GM04503 (cell line): ENCODE measurements around the gene ZBTB24.

Source experiments
- DNase-seq: peaks from one replicate; pipeline ENCODE4 v3.0.0-alpha.2; 2012; ENCODE audit warnings: low read depth

Gene ZBTB24

GRCh38 chr6:109451376-109451775 is 31.6 kb downstream of the ZBTB24 start:
- DNase-seq = no peak

- DNase-seq = no peak
Observed at GRCh38 chr6:109450801-109451200, 32.2 kb downstream of the ZBTB24 start.

DNA sequence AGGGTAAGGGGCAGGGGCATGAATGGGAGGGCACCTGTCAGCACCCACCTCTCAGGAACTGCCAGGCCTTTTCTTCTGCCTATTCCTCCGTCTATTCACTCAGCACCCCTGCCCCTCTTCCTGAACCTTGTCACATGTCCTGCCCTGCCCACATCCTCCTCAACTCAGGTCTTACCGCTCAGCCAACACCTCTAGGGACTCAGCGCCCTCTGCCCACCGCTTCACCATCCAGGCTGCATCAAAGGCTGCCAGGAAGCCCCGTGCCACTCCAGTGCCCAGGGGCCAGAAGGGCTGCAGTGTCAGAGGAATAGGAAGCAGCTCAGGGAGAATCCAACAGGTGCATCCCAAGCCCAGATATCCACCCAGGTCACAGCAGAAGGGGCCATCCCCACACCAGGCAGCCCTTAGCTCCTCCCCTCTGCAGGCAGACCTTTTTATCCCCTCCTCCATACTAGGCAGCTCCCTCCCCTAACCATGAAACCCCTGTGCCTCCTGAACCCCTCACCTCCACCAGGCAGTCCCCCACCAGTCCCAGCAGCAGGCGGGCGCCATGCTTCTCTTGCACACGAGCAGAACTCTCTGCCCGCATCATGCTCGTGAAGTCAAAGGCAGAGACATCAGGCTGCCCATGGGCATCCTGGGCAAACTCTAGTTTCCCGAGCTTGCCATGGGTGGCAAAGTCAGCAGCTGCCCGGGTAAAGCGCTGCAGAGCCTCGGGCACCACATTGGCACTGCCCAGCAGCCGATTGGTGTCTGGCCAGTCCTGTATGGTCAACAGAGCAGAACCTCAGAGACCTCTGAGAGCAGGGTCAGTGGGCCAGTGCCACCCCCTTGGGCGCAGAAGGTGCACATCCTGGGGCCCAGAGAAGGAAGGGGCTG is 33.0 kb downstream of the ZBTB24 start:
- no peak for DNase-seq

GRCh38 chr6:109449064-109449794 is 33.8 kb downstream of the ZBTB24 start:
- DNase-seq = no peak

- DNase-seq = no peak
Observed at GRCh38 chr6:109448615-109449014, 34.4 kb downstream of the ZBTB24 start.

DNA sequence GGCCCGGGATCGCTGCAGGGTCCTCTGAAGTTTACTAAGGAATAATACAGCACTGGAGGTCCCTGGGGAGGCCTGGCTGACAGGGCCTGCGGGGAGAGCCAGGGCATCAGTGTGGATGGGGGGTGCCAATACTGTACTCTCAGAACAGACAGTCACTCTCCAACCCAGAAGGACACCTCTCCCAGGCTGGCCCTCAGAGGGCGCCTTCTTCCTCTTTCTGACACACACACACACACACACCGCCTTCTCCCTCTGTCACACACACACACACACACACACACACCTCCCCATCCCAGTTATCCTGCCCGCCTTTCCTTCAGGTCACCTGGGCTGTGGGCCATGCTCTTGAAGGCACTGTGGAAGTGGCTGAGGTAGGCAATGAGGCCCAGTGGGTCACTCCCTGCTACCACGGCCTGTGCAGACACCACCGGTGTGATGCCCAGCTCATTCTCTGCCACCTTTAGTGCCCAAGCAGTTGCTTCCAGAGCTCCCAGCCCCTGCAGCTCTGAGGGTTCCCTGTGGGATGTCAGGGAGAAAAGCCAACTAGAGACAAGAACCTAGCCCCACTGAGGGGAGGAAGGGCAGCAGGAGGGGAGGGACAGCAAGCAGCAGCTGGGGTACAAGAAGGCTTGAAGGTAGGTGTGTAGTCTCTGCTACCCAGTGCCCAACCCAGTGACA is 35.0 kb downstream of the ZBTB24 start:
- no peak for DNase-seq

DNA sequence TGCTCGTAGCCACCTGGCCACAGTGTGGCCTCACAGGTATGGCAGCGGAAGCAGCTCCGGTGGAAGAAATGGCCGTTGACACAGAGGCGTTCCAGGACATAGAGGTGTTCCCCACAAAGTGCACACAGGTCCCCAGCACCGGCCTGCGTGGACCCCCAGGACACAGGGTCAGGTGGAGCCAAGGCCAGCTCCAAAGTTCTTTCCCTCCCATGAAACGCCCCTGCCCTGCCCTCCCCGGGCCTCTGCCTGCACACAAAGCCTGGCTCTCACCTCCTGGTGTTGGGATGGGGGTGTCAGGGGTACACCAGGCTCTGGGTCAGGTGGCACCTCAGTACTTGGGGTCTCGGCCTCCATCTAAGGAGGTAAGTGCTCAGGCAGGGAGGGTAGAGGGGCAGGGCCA is 35.9 kb downstream of the ZBTB24 start:
- DNase-seq = no peak

DNA sequence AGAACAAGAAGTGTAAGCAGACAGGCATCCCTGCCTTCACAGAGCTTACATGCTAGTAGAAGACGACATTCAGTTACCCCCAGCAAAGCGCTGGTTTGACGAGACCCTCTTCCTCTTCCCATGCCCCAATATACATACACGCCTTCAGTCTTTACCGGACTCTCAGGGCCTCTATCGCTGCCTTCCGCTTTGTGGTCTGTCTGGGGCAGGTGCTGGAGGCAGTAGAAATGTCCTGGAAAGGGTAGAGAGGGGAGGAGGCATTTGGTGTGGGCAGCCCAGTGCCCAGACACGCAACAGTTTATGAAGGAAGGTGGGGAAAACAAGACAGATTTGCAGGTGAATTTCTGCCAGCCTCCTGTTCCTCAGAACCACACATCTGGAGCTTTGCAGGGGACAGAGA is 36.5 kb downstream of the ZBTB24 start:
- no peak for DNase-seq

DNA sequence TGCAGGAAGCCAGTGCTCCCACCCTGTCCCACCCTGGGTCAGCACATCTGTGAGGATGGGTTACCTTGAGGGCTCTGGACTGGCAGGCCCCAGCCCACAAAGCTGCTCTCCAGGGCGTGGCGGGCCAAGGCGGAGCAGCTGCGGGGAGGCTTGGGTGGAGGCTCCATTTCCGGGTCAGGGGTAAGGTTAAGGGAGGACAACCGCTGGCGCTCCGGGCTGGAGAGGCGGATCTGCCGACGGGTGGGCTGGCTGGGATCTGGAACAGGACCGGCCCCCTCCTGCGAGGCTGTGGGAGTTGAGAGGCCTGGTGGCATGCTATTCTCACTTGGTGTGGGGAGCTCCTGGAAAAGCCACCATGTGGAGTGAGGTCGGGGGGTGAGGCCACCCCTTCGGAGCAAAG is 36.9 kb downstream of the ZBTB24 start:
- no peak for DNase-seq

DNA sequence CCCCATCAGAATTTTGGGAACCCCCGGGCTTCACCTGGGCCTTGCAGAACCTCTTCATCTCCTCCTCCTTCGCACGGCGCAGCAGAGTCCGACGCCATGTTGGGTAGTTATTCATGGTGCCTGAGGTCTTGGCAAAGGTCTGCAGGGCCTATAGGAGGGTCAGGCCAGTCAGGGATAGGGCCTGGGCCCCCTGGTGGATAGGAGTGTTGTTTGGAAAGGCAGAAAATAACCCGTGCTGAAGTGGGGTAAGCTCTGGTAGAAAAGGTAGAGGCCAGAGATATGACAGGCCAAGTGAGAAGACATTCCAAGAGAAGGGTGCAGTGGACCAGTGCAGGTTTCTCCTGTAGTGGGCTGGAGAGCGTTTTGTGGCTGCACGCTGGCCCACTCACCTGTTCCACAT is 37.6 kb downstream of the ZBTB24 start:
- no peak for DNase-seq

- no peak for DNase-seq
Observed at GRCh38 chr6:109443425-109443950, 39.5 kb downstream of the ZBTB24 start.

GRCh38 chr6:109442393-109442924 is 40.6 kb downstream of the ZBTB24 start:
- no peak for DNase-seq

GRCh38 chr6:109441069-109441816 is 41.8 kb downstream of the ZBTB24 start:
- DNase-seq = no peak

DNA sequence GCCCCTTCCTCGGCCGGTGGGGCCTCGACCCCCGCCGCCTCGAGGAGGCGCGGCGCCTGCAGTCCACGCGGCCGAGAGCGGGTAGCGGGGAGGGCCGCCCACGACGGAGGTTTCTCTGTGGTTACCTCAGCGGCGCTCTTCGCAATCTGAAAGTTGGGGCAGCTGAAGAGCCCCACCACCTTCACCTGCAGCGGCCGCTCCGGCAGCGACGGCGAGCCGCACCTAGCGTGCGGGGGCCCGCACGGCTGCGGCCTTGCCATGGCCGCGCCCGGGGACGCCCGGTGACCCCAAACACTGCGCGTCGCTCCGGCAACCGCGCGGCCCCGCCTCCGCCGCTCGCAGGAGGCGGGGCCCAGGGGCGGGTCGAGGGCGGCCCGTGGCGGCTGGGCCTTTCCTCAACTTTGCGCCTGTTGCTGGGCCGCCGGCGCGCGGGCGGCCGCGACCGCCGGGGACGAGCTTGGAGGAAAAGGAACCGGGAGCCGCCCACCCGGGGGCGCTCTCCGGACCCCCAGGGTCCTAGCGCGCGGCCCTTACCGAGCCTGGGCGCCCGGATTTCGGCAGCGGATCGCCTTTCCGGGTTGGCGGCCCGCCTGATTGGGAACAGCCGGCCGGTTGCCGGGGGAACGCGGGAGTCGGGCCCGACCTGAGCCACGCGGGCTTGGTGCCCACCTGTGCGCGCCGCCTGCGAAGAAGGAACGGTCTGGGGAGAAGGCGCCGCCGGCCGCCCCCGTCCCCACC is 42.5 kb downstream of the ZBTB24 start, which contains the start of the genes PPIL6 and SMPD2:
PPIL6 (minus strand) TSS at position 298 of the 738 bp plus-strand sequence; CDS start at position 260, 38 bp downstream.
SMPD2 (plus strand) TSS at position 394 of the 738 bp plus-strand sequence. CDS start 398 bp downstream, outside the sequence.
- peak; percentile 45 for DNase-seq

DNA sequence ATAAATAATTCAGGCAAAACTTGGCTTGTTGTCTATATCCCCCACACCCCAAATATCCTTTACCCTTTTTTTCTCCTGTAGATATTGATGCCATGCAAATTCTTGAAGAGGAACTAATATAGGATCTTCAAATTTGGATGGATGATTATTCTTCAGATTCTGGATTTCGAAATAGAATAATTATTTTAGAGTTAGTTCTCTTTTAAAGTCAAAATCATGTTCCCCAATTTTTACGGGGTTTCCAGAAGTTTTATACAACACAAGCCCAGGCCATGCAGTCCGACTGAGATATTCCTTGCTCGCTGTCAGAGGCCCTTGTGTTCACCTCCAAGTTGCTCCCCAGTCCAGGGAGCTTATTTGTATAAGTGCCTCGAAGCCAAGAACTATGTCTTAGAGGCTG is 47.0 kb downstream of the ZBTB24 start:
- no peak for DNase-seq

GRCh38 chr6:109434456-109434855 is 48.6 kb downstream of the ZBTB24 start:
- DNase-seq = peak; percentile 7

DNA sequence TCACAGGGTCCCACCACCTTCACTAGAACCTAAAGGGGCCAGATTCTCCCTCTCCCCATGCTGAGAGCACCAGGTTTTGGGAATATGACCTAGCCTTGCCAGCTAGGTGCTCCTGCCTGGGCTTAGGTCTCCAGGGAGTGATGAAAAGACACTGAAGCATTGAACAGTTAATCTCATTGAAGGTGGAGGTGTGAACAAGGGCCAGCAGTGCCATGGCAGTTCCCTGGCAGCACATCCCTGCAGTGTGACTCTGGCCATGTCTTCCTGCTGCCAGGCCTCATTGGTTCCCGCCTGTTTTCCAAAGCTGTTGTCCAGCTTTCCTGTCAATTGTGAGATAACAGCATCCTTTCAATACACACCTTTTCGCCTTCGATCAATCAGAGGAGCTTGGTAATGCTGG is 53.5 kb downstream of the ZBTB24 start:
- no peak for DNase-seq

DNA sequence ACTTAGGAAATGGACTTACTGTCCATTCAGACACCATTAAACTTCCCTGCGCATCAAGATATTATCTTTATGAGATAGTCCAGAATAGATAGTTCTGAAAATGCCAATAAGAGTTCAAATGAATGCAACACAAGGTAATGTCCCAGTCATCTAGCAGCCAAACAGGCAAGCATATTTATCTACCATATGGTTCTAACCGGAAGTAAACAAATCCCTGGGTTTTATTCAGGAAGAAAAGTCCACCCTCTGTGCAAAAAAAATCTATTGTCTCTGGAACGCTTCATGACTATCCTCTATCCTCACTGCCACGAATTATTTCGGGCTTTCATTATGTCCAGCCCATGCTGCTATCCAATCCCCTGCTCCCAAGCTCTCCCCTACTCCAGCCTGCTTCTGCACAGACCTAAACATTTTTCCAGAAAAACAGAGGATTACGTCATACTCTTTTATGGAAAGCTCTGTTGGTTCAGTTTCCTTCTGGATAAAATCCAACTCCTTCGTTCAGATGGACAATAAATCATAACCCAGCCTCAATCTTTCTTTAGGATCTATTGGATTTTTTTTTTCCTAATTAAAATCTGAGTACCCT is 54.0 kb downstream of the ZBTB24 start:
- no peak for DNase-seq

GRCh38 chr6:109424946-109425345 is 58.1 kb downstream of the ZBTB24 start:
- DNase-seq = no peak

- DNase-seq = no peak
Observed at GRCh38 chr6:109421184-109421583, 61.8 kb downstream of the ZBTB24 start.
